ENCODE measurements around the gene RHEBL1.

DNA sequence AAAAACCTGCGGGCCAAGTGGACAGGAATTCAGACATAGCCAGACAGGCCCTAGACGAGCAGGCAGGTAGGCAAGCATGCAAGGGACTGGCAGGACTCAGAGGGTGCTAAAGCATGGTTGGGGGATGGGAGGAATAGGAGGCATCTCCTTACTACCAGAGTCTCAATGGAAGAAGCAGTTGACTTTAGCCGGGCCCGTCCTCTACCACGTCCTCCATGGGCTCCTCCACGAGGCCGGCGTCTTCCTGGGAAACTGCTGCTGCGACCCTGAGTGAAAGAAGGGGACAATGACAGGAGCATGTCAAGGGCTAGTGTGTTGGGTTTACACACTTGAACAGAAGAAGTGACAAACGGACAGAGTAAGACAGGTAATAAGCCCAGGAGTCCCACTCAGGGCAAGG, 20.8 kb downstream of the RHEBL1 start:
- TF ChIP-seq, protein P1, sequence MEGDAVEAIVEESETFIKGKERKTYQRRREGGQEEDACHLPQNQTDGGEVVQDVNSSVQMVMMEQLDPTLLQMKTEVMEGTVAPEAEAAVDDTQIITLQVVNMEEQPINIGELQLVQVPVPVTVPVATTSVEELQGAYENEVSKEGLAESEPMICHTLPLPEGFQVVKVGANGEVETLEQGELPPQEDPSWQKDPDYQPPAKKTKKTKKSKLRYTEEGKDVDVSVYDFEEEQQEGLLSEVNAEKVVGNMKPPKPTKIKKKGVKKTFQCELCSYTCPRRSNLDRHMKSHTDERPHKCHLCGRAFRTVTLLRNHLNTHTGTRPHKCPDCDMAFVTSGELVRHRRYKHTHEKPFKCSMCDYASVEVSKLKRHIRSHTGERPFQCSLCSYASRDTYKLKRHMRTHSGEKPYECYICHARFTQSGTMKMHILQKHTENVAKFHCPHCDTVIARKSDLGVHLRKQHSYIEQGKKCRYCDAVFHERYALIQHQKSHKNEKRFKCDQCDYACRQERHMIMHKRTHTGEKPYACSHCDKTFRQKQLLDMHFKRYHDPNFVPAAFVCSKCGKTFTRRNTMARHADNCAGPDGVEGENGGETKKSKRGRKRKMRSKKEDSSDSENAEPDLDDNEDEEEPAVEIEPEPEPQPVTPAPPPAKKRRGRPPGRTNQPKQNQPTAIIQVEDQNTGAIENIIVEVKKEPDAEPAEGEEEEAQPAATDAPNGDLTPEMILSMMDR (IDR thresholded peaks at IDR 0.05 in 8 of 11, conservative IDR thresholded peaks at IDR 0.05 in 3 of 11) = no peak
- TF ChIP-seq POLR2AphosphoS5 (IDR thresholded peaks at IDR 0.05) = no peak
